GM06990 (cell line): ENCODE measurements around the gene FXYD2.

Experiments used
- DNase-seq: peaks from one replicate; pipeline ENCODE4 v3.0.0-alpha.2; 2011; ENCODE audit not compliant: insufficient read length; ENCODE audit errors: extremely low read depth
- H3K27me3 ChIP-seq: replicated peaks from 2 replicates; pipeline ENCODE4 v1.6.0; 2011; ENCODE audit warnings: low read length; ENCODE audit not compliant: control insufficient read depth, insufficient read depth
- H3K36me3 ChIP-seq: 2 replicates; pipeline ENCODE4 v1.5.1; 2011; ENCODE audit warnings: low read length; ENCODE audit not compliant: control insufficient read depth, insufficient read depth
- H3K4me3 ChIP-seq: replicated peaks from 2 replicates; pipeline ENCODE4 v1.5.1; 2011; ENCODE audit warnings: low read depth, mild to moderate bottlenecking, control low read depth, low read length
- TF ChIP-seq, protein P1 (sequence below): IDR thresholded peaks from 2 replicates; pipeline ENCODE4 v1.5.1; 2011; ENCODE audit warnings: low read length, control low read depth, mild to moderate bottlenecking, inconsistent platforms; ENCODE audit not compliant: insufficient read depth, poor library complexity, severe bottlenecking

Gene FXYD2

GRCh38 chr11:117855912-117856651, 31.5 kb upstream of the FXYD2 start:
- H3K36me3 ChIP-seq = no peaks in the 10 kb centered on the region
- no peak overlapping the region for H3K4me3 ChIP-seq
- peaks cover 2% of the 10 kb centered on the region; the same call in 1 of the 2 replicates for H3K27me3 ChIP-seq
- TF ChIP-seq, protein P1, sequence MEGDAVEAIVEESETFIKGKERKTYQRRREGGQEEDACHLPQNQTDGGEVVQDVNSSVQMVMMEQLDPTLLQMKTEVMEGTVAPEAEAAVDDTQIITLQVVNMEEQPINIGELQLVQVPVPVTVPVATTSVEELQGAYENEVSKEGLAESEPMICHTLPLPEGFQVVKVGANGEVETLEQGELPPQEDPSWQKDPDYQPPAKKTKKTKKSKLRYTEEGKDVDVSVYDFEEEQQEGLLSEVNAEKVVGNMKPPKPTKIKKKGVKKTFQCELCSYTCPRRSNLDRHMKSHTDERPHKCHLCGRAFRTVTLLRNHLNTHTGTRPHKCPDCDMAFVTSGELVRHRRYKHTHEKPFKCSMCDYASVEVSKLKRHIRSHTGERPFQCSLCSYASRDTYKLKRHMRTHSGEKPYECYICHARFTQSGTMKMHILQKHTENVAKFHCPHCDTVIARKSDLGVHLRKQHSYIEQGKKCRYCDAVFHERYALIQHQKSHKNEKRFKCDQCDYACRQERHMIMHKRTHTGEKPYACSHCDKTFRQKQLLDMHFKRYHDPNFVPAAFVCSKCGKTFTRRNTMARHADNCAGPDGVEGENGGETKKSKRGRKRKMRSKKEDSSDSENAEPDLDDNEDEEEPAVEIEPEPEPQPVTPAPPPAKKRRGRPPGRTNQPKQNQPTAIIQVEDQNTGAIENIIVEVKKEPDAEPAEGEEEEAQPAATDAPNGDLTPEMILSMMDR = no peak
- DNase-seq = no peak

DNA sequence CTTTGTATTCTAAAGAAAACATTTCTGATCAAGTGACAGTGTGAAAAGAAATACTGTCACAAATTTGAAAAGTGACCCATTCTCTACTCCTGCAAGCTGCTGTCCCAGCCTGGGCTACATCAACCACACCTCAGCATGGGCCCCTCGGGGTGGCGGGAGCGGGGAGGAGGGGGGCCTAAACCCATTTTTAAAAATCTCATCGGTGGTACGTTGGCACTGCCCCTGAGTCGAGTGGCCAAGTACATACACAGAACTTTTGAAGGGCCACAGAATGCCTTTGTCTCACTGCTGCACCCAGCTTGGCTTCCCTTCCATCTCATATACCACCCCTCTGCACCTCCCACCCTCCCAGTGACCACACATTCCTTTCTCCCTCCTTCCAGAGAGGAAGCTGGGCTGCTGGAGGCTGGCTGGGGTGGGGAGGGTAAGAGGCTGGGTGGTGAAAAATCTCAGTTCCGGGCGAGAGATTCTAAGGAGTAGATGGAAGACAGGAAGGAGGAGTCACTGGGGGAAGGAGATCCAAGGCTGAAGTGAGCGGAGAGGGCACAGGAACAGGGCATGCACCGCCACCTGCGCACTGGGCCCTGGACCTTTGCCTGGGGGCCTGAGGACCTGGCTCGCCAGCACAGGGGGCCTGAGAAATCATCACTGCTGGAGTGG, 30.8 kb upstream of the FXYD2 start:
- TF ChIP-seq, protein P1 = no peak
- no peak overlapping the region for H3K4me3 ChIP-seq

DNA sequence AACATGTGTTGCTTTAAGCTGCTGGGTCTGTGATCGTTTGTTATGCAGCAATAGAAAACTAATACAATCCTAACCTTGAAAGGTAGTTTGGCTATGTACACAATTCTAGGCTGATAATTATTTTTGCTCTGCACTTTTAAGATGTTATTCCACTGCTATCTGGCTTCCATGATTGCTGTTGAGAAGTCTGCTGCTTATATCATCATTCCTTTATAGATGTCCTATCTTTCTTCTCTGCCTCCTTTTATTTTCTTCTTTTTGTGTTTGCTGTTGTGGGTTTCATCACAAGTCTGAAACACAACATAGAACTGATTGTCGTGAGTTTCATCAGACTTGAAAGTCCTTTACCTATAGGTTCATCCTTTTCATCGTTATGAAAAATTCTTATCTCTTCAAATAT, 27.8 kb upstream of the FXYD2 start:
- TF ChIP-seq, protein P1 = no peak
- Histone ChIP-seq H3K36me3 (no peaks in the 10 kb centered on the region), H3K27me3 (no peaks in the 10 kb centered on the region), H3K4me3 (no peak overlapping the region)
- no peak for DNase-seq

More for the DNA sequence above, 30.8 kb upstream of the FXYD2 start:
- Histone ChIP-seq H3K27me3 (peaks cover 2% of the 10 kb centered on the region; the same call in 1 of the 2 replicates), H3K36me3 (no peaks in the 10 kb centered on the region)
- DNase-seq = no peak

- TF ChIP-seq, protein P1 = no peak
- Histone ChIP-seq H3K4me3 (no peak overlapping the region), H3K27me3 (no peaks in the 10 kb centered on the region), H3K36me3 (no peaks in the 10 kb centered on the region)
- no peak for DNase-seq
Measured at GRCh38 chr11:117851852-117852251, 27.3 kb upstream of the FXYD2 start.

- no peak for DNase-seq
- Histone ChIP-seq H3K36me3 (no peaks in the 10 kb centered on the region), H3K4me3 (no peak overlapping the region), H3K27me3 (no peaks in the 10 kb centered on the region)
- TF ChIP-seq, protein P1 = no peak
Measured at GRCh38 chr11:117851106-117851505, 26.6 kb upstream of the FXYD2 start.
